ENCODE results near the gene IER3IP1.

DNA sequence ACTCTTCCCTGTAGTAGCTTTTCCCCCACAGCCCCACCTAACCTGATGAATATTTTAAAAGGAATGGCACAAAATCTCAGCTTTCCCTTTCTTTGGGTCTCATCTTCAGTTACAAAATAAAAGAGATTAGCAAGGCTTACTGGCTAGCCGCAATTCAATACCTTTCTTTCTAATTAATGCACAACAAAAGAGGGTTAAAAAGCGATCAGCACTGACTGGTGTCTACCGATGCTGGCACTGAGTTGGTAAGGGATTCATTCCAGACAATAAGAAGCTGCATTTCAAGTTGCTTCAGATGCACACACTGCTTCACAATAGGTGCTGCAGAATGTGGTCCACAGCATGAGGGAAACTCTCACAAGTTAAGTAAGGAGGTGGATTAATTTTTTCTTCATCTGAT lies 67.8 kb downstream of the IER3IP1 start:
- TF ChIP-seq, protein P1, sequence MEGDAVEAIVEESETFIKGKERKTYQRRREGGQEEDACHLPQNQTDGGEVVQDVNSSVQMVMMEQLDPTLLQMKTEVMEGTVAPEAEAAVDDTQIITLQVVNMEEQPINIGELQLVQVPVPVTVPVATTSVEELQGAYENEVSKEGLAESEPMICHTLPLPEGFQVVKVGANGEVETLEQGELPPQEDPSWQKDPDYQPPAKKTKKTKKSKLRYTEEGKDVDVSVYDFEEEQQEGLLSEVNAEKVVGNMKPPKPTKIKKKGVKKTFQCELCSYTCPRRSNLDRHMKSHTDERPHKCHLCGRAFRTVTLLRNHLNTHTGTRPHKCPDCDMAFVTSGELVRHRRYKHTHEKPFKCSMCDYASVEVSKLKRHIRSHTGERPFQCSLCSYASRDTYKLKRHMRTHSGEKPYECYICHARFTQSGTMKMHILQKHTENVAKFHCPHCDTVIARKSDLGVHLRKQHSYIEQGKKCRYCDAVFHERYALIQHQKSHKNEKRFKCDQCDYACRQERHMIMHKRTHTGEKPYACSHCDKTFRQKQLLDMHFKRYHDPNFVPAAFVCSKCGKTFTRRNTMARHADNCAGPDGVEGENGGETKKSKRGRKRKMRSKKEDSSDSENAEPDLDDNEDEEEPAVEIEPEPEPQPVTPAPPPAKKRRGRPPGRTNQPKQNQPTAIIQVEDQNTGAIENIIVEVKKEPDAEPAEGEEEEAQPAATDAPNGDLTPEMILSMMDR (IDR thresholded peaks at IDR 0.05; ENCODE audit: insufficient read depth, low read length, poor library complexity, severe bottlenecking) = no peak
- no peak for TF ChIP-seq EZH2phosphoT487 (conservative IDR thresholded peaks at IDR 0.05; ENCODE audit: low read length)
